SK-N-SH (cell line): ENCODE data around the gene PFN2. TPM values are rescaled to one million over a fixed set of nuclear protein-coding genes. Genes with fewer than 3 reads are reported as not detected.

Source experiments
- CTCF ChIA-PET: fragments of 300-600, 350-600 bp; formaldehyde crosslinking; extraction: SDS; loops from one replicate; lab custom pipeline; 2021; lab: Yijun Ruan, JAX
- POLR2A ChIA-PET: fragments of 350-600 bp; sonication (Branson Sonifier 250); formaldehyde crosslinking; extraction: SDS; loops from one replicate; lab custom pipeline; 2020; ENCODE audit warnings: antibody characterized with exemption, inconsistent platforms; lab: Yijun Ruan, JAX
- DNase-seq: peaks from one replicate; pipeline ENCODE4 v3.0.0; 2012
- H2AFZ ChIP-seq: fragments of 200-600 bp; sonication (generic); 2 replicates; pipeline ENCODE4 v1.8.1; 2016; ENCODE audit warnings: antibody characterized with exemption, mild to moderate bottlenecking, low read depth
- H3F3A ChIP-seq: fragments of 200-600 bp; sonication (generic); replicated peaks from 2 replicates; pipeline ENCODE3; 2016; ENCODE audit warnings: antibody characterized with exemption, mild to moderate bottlenecking; ENCODE audit not compliant: insufficient read depth
- H3K27ac ChIP-seq, 2 experiments: fragments of 200-500 bp in 1 of 2; fragments of 200-600 bp in 1 of 2; sonication (Bioruptor generic) in 1 of 2; sonication (generic), shearing (Covaris generic) in 1 of 2; 2 replicates each; pipeline versions ENCODE4 v1.5.1 to v1.6.1; 2014 to 2016; ENCODE audit warnings: low read depth in 2 of 2, inconsistent platforms in 1 of 2, low read length in 1 of 2, mild to moderate bottlenecking in 1 of 2, mixed read lengths in 1 of 2
- H3K27me3 ChIP-seq: fragments of 200-600 bp; sonication (generic), shearing (Covaris generic); 2 replicates; pipeline ENCODE4 v1.6.1; 2016; ENCODE audit warnings: mixed run types; ENCODE audit not compliant: insufficient read depth
- H3K36me3 ChIP-seq, 2 experiments: fragments of 200-500 bp in 1 of 2; fragments of 200-600 bp in 1 of 2; sonication (Bioruptor generic) in 1 of 2; sonication (generic) in 1 of 2; replicated peaks in 1 of 2; 2 replicates each; pipeline versions ENCODE3 to v1.5.1; 2014 to 2016; ENCODE audit warnings: low read length in 1 of 2, mild to moderate bottlenecking in 1 of 2; ENCODE audit not compliant: insufficient read depth in 2 of 2, control insufficient read depth in 1 of 2
- H3K4me1 ChIP-seq, 2 experiments: fragments of 200-500 bp in 1 of 2; fragments of 200-600 bp in 1 of 2; sonication (Bioruptor generic) in 1 of 2; sonication (generic), shearing (Covaris generic) in 1 of 2; 2 replicates each; pipeline versions ENCODE4 v1.5.1 to v1.6.1; 2014 to 2016; ENCODE audit warnings: low read depth in 1 of 2, low read length in 1 of 2, mixed run types in 1 of 2; ENCODE audit not compliant: insufficient read depth in 2 of 2, control insufficient read depth in 1 of 2
- H3K4me2 ChIP-seq: fragments of 200-600 bp; sonication (generic), shearing (Covaris generic); 2 replicates; pipeline ENCODE4 v1.6.1; 2017; ENCODE audit warnings: mixed run types
- H3K4me3 ChIP-seq, 2 experiments: fragments of 200-500 bp in 1 of 2; fragments of 200-600 bp in 1 of 2; sonication (Bioruptor generic) in 1 of 2; sonication (generic), shearing (Covaris generic) in 1 of 2; 2 replicates each; pipeline versions ENCODE4 v1.5.1 to v1.8.1; 2014 to 2016; ENCODE audit warnings: low read depth in 2 of 2, inconsistent platforms in 1 of 2, low read length in 1 of 2, mild to moderate bottlenecking in 1 of 2, mixed read lengths in 1 of 2, moderate library complexity in 1 of 2
- H3K79me2 ChIP-seq: fragments of 200-600 bp; sonication (generic); 2 replicates; pipeline ENCODE4 v1.8.1; 2017; ENCODE audit warnings: mild to moderate bottlenecking; ENCODE audit not compliant: insufficient read depth
- H3K9ac ChIP-seq: fragments of 200-600 bp; sonication (generic); 2 replicates; pipeline ENCODE4 v1.6.1; 2017; ENCODE audit warnings: mixed run types
- H3K9me2 ChIP-seq: fragments of 200-600 bp; sonication (generic); 2 replicates; pipeline ENCODE4 v1.6.1; 2017; ENCODE audit warnings: mixed run types
- H3K9me3 ChIP-seq: fragments of 200-600 bp; sonication (generic); 2 replicates; pipeline ENCODE4 v1.6.1; 2017; ENCODE audit warnings: mixed run types, mild to moderate bottlenecking, moderate library complexity
- H4K20me1 ChIP-seq: fragments of 200-600 bp; sonication (generic); 2 replicates; pipeline ENCODE4 v1.6.1; 2017; ENCODE audit warnings: mild to moderate bottlenecking, mixed run types; ENCODE audit not compliant: insufficient read depth
- CHD2 ChIP-seq: fragments of 150-350 bp; IDR thresholded peaks from 2 replicates; pipeline ENCODE4 v1.6.1; 2018; ENCODE audit warnings: low read length; ENCODE audit not compliant: partially characterized antibody
- EP300 ChIP-seq, 2 experiments: IDR thresholded peaks; 2 replicates each; pipeline versions ENCODE4 v1.4.0 to v1.6.1; 2012; ENCODE audit warnings: borderline replicate concordance in 1 of 2, low read depth in 1 of 2, low read length in 1 of 2
- FOXJ3 ChIP-seq: sonication (generic); formaldehyde crosslinking; IDR thresholded peaks from 2 replicates; pipeline ENCODE4 v1.5.1; 2020; ENCODE audit warnings: mild to moderate bottlenecking, missing genetic modification reagents
- FOXM1 ChIP-seq: IDR thresholded peaks from 2 replicates; pipeline ENCODE4 v1.4.0; 2012; ENCODE audit warnings: low read depth, mild to moderate bottlenecking
- IRF3 ChIP-seq: fragments of 150-350 bp; IDR thresholded peaks from 2 replicates; pipeline ENCODE4 v1.6.1; 2016; ENCODE audit warnings: mild to moderate bottlenecking, low read depth, low read length
- MAX ChIP-seq: IDR thresholded peaks from 2 replicates; pipeline ENCODE4 v1.4.0; 2012; ENCODE audit warnings: low read depth
- MXI1 ChIP-seq: IDR thresholded peaks from 2 replicates; pipeline ENCODE4 v1.6.1; 2012; ENCODE audit warnings: mild to moderate bottlenecking, low read depth, low read length, improper control_type of control experiment
- PBX3 ChIP-seq: IDR thresholded peaks from 2 replicates; pipeline ENCODE4; 2012
- REST ChIP-seq: IDR thresholded peaks from 2 replicates; pipeline ENCODE4 v1.6.1; 2012; ENCODE audit warnings: mild to moderate bottlenecking, low read depth, low read length, moderate library complexity
- RFX5 ChIP-seq: IDR thresholded peaks from 2 replicates; pipeline ENCODE4 v1.6.1; 2012; ENCODE audit warnings: mild to moderate bottlenecking, improper control_type of control experiment, low read length
- SIN3A ChIP-seq: IDR thresholded peaks from 2 replicates; pipeline ENCODE4 v1.6.1; 2012; ENCODE audit warnings: low read depth, mild to moderate bottlenecking, low read length, moderate library complexity, borderline replicate concordance
- TCF12 ChIP-seq: IDR thresholded peaks from 2 replicates; pipeline ENCODE4 v1.4.0; 2012
- YY1 ChIP-seq: IDR thresholded peaks from 2 replicates; pipeline ENCODE4 v1.4.0; 2012; ENCODE audit warnings: low read depth, mild to moderate bottlenecking
- polyA plus RNA-seq, 3 experiments: library from polyadenylated mRNA; depleted of rRNA; stranded (reverse); fragments of >200 nt; gene quantifications; 2 replicates each; pipeline ENCODE4 v1.2.3, GENCODE V29; 2012

PFN2 gene
- polyA plus RNA-seq, 1 of the 3 experiments (the other 2 are of a cell fraction): 594 TPM

GRCh38 chr3:149934524-149934923 is 36.2 kb downstream of the PFN2 start:
- CTCF ChIA-PET: interaction anchor here (0.7 to 3.8 kb wide), 3 partner anchors 23 to 289 kb away, joined by 3 to 21 read pairs (median 5); no protein-coding TSS in a partner anchor
- H3K27ac ChIP-seq: no peak overlapping the region

More at GRCh38 chr3:149934524-149934923, 36.2 kb downstream of the PFN2 start:
- Histone ChIP-seq H3K9me3 (peaks cover 12% of the 10 kb centered on the region; the same call in 1 of the 2 replicates), H3K36me3 (peaks cover 0 to 47% of the 10 kb centered on the region in 2 experiments), H3K4me1 (no peaks in the 10 kb centered on the region), H2AFZ (no peak overlapping the region), H3F3A (peaks cover 6% of the 10 kb centered on the region), H3K4me3 (no peak overlapping the region), H3K9ac (no peak overlapping the region), H3K9me2 (no peaks in the 10 kb centered on the region), H4K20me1 (no peaks in the 10 kb centered on the region), H3K79me2 (peaks cover 9% of the 10 kb centered on the region; the same call in 1 of the 2 replicates), H3K4me2 (no peak overlapping the region), H3K27me3 (no peaks in the 10 kb centered on the region)
- TF ChIP-seq TCF12 (no peak), CHD2 (no peak), IRF3 (no peak), MXI1 (no peak), SIN3A (no peak), FOXM1 (no peak), YY1 (no peak), REST (no peak), PBX3 (no peak), RFX5 (no peak), EP300 (IDR thresholded peaks at IDR 0.05; ENCODE audit: borderline replicate concordance in 1 of 2, low read depth in 1 of 2, low read length in 1 of 2) (no peak), FOXJ3 (CRISPR knock-in tag) (no peak), MAX (no peak)
- no peak for DNase-seq
- POLR2A ChIA-PET: no interaction called here
